HG03558 (cell line): ENCODE data around the gene TMEM271.

Experiments
- ATAC-seq: cut with Tn5 transposase; IDR thresholded peaks from one replicate; pipeline ENCODE4 v1.9.1; 2021; ENCODE audit warnings: moderate number of reproducible peaks; ENCODE audit not compliant: unreplicated experiment; ENCODE audit errors: extremely low read depth

TMEM271 gene, protein sequence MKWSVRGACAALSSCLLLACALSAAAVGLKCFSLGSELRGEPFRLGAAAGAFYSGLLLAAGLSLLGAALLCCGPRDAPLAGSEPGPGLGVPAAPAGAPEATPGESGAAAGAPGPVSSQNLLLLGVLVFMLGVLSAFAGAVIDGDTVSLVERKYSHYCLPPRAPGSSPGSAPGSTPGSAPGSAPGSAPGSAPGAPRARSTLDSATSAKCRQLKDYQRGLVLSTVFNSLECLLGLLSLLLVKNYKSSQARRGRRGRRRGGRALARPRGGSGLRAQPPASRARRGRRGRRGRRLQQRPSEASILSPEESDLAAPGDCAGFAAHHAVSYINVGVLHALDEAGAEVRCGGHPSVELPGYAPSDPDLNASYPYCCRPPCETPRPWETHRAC

DNA sequence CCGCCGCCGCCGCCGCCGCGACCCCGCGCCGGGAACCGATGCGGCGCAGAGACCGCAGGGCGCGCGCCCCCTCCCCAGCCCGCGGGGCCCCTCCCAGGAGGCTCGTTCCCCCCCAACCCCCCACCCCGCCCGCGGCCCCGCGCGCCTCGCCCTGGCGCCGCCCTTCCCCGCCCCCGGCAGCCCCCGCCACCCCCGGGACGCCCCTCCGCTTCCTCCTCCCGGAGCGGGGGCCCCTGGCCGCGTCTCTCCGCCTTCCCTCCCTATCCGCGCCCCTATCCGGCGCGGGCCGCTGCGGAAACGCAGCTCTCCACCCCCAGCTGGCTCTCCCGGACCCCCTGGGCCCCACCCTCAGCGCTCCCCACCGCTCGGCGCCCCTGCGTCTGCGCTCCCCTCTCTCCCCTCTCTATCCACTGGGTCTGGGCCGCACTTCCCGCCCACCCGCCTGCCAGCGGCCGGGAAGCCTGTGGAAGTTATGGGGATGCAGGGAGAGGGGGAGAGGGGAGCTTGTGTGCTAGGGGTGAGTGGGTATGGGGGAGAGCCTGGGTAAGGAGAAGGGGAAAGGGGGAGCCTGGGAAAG is at the start of gene TMEM271:
TSS of gene TMEM271 (minus strand) at position 51 of the 577 bp plus-strand sequence. CDS start 233 bp downstream, outside the sequence.
- no peak for ATAC-seq

DNA sequence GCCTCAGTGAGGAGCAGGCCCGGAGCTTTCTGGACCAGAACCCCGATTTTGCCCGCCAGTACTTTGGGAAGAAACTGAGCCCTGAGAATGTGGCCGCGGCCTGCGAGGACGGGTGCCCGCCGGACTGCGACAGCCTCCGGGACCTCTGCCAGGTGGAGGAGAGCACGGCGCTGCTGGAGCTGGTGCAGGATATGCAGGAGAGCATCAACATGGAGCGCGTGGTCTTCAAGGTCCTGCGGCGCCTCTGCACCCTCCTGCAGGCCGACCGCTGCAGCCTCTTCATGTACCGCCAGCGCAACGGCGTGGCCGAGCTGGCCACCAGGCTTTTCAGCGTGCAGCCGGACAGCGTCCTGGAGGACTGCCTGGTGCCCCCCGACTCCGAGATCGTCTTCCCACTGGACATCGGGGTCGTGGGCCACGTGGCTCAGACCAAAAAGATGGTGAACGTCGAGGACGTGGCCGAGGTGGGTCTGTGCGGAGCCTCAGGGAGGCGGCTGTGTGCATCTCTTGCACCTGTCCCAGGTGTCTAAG is 49.6 kb upstream of the TMEM271 start:
- no peak for ATAC-seq

DNA sequence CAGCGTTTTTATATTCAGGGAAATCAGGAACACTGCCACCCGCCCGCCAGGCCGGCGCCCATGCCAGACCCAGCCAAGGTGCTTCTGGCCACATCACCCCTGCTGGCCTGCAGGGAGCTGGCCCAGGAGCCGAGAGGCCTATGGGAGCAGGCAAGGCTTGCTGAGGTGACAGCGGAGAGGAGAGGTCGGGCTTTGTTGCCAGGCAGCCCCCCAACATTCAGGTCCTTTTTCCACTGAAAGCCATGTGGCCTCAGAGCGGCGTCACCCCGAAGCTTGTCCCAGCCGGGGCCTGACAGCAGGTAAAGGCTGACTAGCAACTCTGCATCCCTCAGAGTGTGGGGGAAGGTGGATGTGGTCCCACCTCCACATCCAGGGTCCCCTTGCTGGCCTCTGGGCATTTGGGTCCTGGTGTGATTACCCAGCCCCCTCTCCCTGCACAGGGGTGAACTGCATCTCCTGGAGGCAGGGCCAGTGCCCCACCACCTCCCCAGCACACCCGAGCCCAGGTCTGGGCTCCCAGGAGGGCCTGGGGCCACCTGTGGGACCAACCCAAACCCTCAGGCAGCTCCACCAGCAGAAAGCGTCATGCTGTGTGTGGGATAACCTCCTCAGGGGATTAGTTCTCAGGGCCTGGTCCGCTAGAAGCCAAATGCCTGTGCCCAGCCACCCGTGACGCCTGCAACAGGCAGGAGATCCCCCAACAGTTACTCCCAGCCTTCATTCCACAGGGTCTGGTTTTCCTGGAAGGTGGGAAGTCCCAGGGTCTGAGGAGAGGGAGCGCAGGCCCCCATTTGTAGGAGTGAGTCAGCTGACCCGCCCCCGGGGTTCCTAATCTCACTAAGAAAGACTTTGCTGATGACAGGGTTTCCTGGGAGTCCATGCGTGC is 48.9 kb upstream of the TMEM271 start, which contains the start of gene PDE6B:
TSS of gene PDE6B (plus strand) at position 869 of the 886 bp plus-strand sequence. CDS start 54 bp downstream, outside the sequence.
- ATAC-seq, result no peak

DNA sequence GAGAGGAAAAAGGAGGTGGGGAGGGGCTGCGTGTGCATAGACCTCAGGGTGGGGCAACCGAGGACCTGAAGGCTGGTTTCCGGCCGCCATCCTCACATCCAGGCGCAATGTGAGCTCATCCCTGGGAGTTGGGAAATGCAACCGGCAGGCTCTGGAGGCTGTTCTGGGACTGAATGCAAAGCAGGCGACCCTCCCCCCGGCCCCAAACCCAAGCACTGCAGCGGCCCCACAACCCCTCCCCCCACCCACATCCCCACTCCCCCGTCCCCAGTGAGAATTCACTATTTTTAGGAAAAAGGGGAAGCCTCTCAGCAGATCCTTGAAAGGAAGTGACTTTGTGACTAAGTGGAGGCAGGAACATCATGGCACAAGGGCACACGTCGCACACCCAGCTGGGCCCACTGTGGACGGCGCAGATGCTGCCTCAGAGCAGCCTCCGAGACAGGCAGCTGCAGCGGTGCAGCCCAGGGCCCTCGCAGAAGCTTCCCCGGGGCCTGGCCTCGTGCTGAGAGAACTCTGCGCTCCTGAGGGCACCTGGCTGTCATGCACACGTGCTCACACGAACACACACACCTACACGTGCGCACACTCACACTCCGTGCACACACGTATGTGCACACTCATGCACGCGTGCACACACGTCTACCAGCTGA is 47.9 kb upstream of the TMEM271 start:
- ATAC-seq, result no peak

DNA sequence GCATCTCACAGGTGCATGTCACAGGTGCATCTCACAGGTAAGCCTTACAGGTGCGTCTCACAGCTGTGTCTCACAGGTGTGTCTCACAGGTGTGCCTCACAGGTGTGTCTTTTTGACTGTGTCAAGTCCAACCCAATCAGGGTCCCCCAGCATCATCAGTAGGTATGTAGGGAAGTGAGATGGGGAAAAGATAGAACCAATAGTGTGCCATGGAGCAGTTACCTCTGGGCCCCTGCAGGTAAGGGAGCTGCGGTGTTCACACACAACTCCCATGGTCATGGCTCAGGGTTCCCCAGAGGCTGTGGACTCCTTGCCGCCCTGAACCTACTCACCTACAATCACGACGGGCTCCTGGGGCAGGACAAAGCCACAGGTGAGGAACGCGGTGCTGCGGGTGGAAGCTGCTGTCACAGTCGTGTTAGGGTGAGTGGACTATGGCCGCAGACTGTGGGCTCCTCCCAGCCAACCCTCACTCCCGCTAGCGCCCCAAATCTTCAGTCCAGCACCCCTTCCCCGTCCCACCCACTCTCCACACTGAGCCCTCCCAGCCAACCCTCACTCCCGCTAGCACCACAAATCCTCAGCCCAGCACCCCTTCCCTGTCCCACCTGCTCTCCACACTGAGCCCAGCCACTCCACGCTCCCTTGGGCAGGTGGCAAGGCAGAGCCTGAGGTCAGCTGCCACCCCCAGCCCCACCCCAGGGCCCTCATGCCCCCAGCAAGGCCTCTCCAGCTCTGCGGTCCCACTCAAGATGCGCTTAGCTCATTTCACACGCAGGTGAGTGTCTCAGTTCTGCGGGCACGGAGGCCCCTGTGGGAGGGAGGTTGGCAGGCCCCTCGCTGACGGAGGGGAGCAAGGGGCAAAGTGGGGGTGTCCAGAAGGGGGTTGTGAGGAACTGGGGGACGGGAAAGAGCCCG is 47.2 kb upstream of the TMEM271 start:
- no peak for ATAC-seq

DNA sequence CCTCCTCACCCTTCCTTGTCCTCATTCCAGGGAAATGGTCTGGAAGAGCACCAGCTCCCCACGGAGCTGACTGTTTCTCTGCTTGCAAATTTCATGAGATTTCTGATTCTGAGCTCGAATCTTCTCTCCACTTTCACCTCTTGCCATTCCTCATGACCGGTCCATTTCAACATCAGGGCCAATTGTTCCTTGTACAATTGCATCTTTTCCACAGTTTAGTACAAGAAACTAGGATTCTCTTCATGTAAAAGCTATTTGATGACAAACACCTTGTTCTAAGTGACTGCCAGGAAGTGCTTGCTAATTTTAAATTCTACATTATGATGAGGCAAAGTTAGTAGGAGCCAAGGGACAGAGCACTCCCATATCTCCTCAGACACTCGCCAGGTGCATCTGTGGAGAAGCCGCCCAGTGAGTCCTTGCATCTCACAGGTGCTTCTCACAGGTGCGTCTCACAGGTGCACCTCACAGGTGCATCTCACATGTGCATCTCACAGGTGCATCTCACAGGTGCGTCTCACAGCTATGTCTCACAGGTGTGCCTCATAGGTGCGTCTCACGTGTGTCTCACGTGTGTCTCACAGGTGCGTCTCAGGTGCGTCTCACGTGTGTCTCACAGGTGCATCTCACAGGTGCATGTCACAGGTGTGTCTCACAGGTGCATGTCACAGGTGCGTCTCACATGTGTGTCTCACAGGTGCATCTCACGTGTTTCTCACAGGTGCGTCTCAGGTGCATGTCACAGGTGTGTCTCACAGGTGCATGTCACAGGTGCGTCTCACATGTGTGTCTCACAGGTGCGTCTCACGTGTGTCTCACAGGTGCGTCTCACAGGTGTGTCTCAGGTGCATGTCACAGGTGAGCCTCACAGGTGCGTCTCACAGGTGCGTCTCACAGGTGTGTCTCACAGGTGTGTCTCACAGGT is 46.2 kb upstream of the TMEM271 start:
- no peak for ATAC-seq

DNA sequence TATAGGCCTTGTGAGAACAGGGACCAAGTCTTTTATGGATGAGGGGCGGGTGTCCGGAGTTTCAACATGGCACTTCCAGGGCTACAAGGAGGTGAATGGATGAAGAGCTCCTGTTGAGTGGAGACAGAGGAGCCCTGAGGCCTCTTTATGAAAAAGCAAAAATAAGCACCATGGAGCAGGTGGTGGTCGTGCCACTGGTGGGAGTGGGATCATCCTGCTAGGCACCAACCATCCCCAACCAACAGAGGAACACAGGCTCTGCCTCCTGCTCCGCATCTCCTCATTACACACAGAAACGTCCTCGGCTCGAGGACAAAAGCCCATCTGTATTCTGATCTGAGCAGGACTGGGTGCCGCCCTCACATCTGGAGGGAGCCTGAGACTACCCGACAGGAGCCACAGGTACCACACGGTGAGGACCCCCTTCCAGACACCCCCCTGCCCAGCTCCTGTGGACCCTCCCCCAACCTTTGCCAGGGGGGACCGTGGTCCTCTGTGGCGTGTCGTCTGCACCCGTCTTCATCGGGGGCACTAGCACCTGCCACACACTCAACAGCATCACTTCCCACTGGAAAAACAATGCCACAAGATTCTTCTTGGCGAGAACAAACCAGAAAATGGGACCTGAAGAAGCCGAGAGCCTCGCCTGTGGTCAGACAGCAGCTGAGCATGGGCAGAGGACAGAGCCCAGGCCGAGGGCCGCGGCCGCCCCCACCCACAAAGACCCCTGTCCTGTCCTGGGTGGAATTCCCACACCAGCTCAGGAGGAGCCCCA is 45.4 kb upstream of the TMEM271 start:
- no peak for ATAC-seq

DNA sequence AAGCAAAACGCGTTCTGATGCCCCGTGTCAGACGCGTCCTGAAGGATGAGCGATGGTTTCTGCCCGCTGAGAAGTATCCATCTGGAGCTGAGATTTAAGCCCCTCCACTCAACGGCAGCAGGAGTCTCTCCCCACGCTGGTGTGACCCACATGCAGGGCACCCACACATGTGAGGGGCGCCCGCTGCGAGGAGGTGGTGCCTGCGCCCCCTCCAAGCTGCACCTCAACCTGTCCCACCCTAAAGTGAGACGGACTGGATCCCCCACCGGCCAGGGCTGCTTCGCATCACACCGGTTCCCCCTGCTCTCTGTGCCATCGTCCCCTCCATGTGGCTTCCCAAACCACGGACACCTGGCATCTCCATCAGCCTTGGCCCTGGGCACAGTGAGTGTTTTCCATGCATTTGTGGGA is 44.8 kb upstream of the TMEM271 start:
- ATAC-seq, result no peak

DNA sequence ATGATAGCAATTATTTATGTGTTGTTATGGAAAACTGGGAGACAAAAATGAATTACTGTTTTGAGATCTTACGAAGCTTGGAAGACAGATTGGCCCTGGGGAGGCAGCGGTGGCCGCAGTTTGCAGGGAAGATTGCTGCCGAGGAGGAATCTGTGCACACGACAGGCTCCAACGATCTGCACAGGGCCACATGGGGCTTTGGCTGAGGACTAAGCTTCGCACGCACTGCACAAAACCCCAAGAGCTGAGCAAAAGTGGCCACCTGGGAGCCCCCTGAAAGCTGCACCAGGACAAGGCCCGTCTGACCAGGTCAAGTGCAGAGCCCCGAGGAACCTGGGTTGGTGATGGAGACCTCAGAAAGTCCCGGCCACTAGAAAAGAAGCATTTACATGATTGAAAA is 44.1 kb upstream of the TMEM271 start:
- no peak for ATAC-seq

DNA sequence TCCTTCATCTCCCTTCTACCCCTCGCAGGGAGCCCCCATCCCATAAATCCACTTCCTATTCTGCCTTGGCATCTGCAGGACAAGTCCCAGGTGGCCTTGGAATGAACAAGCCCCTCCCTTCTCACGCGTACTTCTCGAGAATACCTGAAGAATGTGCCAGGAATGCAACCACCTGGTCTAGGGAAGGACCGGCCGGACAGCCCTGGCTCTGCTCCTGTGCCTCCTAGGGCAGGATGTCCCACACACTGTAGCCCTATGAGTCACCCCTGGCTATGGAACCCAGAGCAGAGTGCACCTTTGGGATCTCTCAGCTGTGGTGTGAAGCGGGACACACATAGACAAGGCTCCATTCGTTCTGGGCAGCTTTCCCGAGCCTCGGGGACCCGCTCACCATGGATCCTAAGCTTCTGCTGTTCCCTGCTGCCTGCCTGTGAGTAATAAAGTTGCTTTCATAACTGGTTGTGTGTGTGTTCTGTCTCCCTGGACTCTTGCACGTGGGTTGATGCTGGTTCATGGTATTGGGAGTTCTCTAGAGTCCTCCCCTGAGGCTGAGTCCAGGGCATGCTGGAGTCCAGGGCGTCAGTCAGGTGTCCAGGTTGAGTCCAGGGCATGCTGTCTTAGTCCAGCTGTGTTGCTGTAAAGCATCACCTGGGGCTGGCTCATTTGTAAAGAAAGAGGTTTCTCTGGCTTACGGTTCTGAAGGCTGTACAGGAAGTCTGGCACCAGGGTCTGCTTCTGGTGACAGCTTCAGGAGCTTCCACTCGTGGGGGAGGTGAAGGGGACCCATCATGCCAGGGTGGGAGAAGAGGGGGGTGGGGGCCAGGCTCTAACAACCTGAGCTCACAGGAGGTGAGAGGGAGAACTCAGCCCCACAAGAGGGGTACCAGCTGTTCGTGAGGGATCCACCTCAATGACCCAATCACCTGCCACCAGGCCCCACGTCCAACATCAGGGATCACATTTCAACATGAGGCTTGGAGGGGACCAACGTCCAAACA is 41.8 kb upstream of the TMEM271 start:
- no peak for ATAC-seq

DNA sequence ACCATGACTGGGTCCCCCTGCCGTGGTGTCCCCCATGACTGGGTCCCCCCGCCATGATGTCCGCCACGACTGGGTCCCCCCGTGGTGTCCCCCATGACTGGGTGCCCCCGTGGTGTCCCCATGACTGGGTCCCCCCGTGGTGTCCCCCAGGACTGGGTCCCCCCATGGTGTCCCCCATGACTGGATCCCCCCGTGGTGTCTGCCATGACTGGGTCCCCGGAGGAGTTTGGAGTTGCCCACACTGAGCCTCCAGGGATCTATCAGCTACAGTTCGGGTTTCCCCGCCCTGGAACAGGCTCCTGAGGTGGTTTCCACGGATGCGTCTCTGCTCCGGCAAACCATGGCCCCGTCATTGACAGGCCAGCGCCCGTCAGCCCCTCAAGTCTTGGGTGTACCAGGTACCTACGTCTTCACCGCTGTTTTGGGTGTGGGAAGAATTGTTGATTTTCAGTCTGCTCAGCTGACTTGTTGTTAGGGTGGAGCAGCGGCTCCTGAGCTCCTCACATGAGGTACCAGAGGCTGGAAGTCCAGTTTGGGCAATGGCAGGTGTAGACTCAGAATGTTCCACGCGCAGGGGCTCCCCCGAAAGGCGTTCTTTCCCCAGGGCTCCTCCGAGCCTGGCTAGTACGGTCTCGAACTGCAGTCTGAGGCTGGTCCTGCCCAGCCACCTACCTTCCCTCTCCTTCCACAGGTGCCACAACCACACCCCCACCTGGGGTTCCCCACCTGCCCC is 41.0 kb upstream of the TMEM271 start:
- ATAC-seq, result no peak

DNA sequence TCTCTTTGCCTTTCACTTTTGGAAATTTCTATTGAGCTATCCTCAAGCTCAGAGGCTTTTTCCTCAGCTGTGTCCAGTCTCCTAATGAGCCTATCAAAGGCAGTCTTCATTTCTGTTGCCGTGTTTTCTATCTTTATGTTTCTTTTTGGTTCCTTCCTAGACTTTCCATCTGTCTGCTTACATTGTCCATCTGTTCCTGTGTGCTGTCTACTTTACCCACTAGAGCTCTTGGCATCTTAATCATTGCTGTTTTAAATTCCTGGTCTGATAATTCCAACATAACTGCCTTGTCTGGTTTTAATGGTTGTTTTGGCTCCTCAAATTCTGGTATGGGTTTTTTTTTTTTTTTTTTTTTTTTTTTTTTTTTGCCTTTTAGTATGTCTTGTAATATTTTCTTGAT is 40.0 kb upstream of the TMEM271 start:
- ATAC-seq, result no peak

DNA sequence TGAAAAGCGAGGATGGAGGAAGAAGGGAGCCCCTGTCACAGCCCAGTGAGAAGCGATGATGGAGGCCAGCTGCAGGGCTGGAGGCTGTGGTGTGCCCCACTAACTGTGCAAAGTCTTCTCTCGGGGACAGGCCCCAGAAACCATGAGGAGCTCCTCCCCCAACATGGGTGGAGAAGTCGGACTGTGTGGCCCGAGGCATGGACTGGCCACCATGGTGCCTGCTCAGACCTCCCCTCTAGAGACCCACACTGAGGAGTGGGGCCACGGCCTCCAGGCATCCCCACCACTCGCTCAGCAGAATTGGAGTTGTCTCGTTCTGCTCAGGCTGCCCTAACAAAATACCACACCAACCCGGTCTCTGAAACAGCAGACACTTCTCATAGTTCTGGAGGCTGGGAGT is 37.0 kb upstream of the TMEM271 start:
- no peak for ATAC-seq

DNA sequence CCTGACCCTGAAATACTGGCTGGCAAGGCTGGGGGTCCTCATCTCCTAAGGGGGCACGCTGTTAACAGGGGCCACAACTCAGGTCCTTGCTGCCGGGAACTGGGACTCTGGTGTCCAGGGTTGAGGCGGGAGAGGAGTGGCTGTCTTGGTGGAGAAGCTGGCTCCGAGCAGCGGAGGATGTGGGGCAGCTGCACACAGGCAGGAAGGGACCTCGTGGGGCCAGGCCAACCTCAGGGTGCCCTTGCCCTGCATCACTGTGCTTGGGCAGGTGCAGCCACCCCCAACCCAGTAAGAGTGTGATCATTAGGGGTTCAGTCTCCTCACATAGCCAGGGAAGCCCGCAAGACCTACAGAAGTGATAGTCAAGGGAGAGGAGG is 36.6 kb upstream of the TMEM271 start:
- ATAC-seq, result no peak

DNA sequence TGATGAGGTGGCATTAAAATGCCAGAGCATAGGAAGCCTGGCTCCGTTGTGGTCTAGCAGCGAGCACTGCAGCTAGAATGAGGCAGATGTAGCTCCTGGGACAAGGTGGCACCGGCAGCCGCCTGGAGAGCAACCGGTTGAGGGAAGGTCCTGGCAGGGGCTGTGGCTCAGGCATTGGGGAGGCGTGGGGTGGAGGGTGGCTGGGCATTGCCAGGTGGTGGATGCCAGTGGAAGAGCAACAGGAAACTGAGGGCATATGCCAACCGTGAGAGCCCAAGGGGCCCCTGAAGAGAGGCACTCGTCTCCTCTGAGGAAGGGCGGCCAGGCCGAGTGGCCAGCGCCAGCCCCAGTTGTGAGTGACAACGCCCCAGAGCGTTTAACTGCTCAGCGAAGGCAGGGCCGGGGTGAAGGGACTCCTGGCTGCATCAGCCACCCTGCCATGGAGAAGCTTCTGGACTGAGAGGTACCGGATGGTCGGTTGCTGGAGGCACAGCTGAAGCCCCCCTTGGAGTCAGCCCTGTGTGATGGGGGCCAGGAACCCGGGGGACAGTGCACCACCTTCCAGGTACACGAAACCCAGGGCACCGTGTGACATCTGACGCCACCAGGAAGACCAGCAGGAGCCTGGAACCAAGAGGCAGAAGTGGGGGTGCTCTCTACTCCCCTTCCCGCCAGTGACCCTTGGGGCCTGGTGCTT is 36.1 kb upstream of the TMEM271 start:
- ATAC-seq, result no peak
